Adipocyte (in vitro differentiated cells): ENCODE measurements around the gene ZFHX3.
A peak's percentile ranks its signal among the peaks of the same experiment; 100 is the strongest.

Experiments
- DNase-seq: peaks from one replicate; pipeline ENCODE4 v3.0.0-alpha.2; 2015; ENCODE audit warnings: low read depth
- H3K27me3 ChIP-seq: replicated peaks from 2 replicates; pipeline ENCODE4 v1.7.0; 2013; ENCODE audit warnings: mild to moderate bottlenecking, low read length, moderate library complexity; ENCODE audit not compliant: control insufficient read depth, insufficient read depth
- H3K36me3 ChIP-seq: 2 replicates; pipeline ENCODE4 v1.7.0; 2013; ENCODE audit warnings: low read length, mild to moderate bottlenecking, moderate library complexity; ENCODE audit not compliant: control insufficient read depth, insufficient read depth, severe bottlenecking
- H3K4me1 ChIP-seq: 2 replicates; pipeline ENCODE4 v1.7.0; 2013; ENCODE audit warnings: mild to moderate bottlenecking, low read length, moderate library complexity; ENCODE audit not compliant: control insufficient read depth, insufficient read depth
- H3K4me3 ChIP-seq: 2 replicates; pipeline ENCODE4 v1.7.0; 2013; ENCODE audit warnings: mild to moderate bottlenecking, low read length, moderate library complexity
- H3K9ac ChIP-seq: 2 replicates; pipeline ENCODE4 v1.7.0; 2013; ENCODE audit warnings: mild to moderate bottlenecking, low read length, moderate library complexity
- H3K9me3 ChIP-seq: 2 replicates; pipeline ENCODE4 v1.7.0; 2013; ENCODE audit warnings: mild to moderate bottlenecking, low read length, moderate library complexity; ENCODE audit not compliant: control insufficient read depth

ZFHX3 gene

DNA sequence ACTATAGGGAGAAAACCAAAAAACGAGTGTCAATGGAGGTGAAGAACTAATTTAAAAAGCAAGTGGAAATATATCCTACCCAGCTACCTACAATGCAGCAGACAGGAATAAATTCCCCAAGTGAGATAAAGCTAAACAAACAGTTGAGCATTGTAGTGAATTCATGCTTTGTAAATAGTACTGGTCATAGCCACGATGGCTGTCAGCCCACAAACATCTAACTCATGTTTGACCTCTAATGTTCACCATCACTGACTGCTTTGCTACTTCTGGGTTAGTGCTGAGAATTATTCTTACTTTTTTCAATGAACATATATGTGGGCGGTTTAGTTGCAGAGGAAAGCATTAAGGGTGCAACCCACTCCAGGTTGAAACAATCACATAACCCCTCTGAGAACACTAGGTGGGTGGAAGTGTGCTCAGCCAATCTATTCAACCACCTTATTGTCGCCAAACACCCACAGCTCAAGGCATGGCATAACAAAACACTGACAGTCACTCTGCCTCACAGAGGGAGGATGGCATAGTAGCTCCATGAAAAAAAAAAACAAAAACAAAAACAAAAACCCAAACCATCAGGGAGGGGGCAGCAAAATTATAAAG is 264.1 kb downstream of the ZFHX3 start:
- no peak overlapping the region for H3K4me3 ChIP-seq
- peak; percentile 34 for DNase-seq
- H3K27me3 ChIP-seq: no peaks in the 10 kb centered on the region
- H3K4me1 ChIP-seq: peaks cover 26% of the 10 kb centered on the region
- H3K9ac ChIP-seq: no peak overlapping the region
- H3K9me3 ChIP-seq: no peaks in the 10 kb centered on the region
- H3K36me3 ChIP-seq: no peaks in the 10 kb centered on the region

DNA sequence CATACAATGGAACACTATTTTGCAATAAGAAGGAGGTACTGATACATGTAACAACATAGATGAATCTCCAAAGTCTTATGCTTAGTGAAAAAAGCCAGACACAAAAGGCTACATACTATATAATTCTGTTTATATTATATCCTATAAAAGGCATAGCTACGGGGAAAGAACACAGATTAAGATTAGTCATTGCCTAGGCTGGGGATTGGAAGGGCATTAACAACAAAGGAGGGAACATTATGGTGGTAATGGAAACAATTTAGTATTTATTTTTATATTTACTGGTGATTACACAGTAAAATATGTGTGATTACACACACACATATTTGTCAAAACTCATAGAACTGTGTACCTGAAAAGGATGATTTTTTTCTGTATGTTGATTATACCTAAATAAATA is 278.1 kb downstream of the ZFHX3 start:
- Histone ChIP-seq H3K36me3 (no peaks in the 10 kb centered on the region), H3K9me3 (peaks cover 5% of the 10 kb centered on the region), H3K9ac (no peak overlapping the region), H3K4me1 (no peaks in the 10 kb centered on the region), H3K27me3 (no peaks in the 10 kb centered on the region), H3K4me3 (no peak overlapping the region)
- no peak for DNase-seq

DNA sequence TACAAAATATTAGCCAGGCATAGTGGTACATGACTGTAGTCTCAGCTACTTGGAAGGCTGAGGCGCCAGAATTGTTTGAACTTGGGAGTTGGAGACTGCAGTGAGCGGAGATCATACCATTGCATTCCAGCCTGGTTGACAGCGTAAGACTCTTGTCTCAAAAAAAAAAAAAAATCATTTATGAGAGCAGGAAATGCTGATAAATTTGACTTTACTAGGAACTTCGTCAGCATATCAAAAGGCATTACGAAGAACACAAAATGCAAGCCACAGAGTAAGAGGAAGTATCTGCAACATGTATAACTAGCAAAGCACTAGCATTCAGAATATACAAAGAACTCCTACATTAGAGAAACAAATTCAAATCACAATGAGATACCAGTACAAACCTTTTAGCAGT is 279.3 kb downstream of the ZFHX3 start:
- no peak for DNase-seq
- Histone ChIP-seq H3K27me3 (no peaks in the 10 kb centered on the region), H3K4me1 (no peaks in the 10 kb centered on the region), H3K4me3 (no peak overlapping the region), H3K36me3 (no peaks in the 10 kb centered on the region), H3K9ac (no peak overlapping the region), H3K9me3 (peaks cover 5% of the 10 kb centered on the region)

DNA sequence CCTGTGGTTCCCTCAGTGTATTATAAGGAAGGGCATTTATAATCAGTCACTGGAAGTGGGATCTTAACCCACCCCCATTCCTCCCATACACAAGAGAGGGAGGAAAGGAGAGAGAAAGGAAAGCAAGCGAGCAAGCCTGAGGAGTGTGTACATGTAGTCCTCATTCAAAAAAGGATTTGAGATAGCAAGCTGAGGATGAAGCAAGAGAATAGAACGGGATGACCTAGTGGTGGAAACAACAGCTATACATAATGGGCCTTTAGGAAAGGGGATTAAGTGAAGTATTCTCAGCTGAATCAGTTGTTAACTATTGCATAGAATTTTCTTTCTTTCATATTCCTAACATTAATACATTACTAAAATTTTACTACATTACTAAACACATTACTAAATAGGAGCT is 281.4 kb downstream of the ZFHX3 start:
- no peaks in the 10 kb centered on the region for H3K36me3 ChIP-seq
- H3K27me3 ChIP-seq: no peaks in the 10 kb centered on the region
- H3K4me3 ChIP-seq: no peak overlapping the region
- no peak overlapping the region for H3K9ac ChIP-seq
- peaks cover 5% of the 10 kb centered on the region for H3K9me3 ChIP-seq
- no peak for DNase-seq
- H3K4me1 ChIP-seq: no peaks in the 10 kb centered on the region

DNA sequence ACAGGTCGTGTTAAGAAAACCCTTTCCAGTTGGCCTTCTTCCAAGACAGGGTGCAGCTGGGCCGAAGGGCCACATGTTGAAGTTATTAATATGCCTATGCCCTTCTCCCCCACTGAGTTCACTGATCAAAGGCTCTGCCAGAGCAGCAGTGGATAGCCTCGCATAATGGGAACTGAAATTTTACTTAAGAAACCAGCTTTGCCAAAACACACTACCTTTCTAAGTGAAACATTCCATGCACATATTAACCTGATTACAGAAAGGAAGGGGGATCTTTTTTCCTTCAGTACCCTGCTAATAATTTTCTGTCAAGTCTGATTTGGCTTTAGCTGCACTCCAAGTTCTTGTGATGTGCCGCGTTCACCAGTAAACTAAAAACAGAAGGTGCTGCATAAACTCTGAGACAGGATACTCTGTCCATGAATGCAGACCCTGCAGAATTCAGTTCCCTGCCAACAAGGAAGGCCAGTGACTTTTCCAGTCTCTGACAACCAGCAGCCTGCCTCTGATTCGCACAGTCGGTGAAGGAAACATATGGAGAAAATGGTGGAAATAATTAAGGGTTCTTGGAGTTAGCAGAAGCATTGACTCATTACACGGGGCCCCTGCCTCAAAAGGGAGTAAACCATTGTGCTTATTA is 283.8 kb downstream of the ZFHX3 start:
- H3K9me3 ChIP-seq: no peaks in the 10 kb centered on the region
- no peaks in the 10 kb centered on the region for H3K27me3 ChIP-seq
- H3K9ac ChIP-seq: no peak overlapping the region
- H3K4me1 ChIP-seq: no peaks in the 10 kb centered on the region
- no peak overlapping the region for H3K4me3 ChIP-seq
- DNase-seq: no peak
- no peaks in the 10 kb centered on the region for H3K36me3 ChIP-seq

- H3K4me1 ChIP-seq: no peaks in the 10 kb centered on the region
- H3K27me3 ChIP-seq: no peaks in the 10 kb centered on the region
- H3K9ac ChIP-seq: no peak overlapping the region
- DNase-seq: no peak
- no peaks in the 10 kb centered on the region for H3K36me3 ChIP-seq
- H3K4me3 ChIP-seq: no peak overlapping the region
- H3K9me3 ChIP-seq: peaks cover 10% of the 10 kb centered on the region
Observed at GRCh38 chr16:72760581-72760980, 287.3 kb downstream of the ZFHX3 start.

DNA sequence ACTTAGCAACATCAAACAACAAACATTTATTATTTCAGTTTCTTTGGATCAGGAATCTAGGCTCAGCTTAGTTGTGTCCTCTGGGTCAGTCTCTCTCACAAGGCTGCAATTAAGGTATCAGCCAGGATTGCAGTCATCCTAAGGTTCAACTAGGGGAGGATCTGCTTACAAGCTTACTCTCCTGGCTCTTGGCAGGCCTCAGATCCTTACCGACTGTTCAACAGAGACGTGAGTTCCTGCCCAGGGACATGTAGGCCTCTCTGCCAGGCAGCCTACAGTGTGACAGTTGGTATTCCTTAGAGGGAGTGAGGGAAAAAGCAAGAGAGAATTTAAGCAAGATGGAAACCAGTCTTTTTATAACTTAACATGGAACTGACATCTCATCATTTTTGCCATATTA is 294.0 kb downstream of the ZFHX3 start:
- H3K9ac ChIP-seq: no peak overlapping the region

GRCh38 chr16:72752004-72752695 is 295.8 kb downstream of the ZFHX3 start:
- no peaks in the 10 kb centered on the region for H3K4me1 ChIP-seq
- peaks cover 2% of the 10 kb centered on the region for H3K9me3 ChIP-seq
- no peaks in the 10 kb centered on the region for H3K27me3 ChIP-seq
- H3K4me3 ChIP-seq: no peak overlapping the region
- H3K9ac ChIP-seq: no peak overlapping the region
- no peaks in the 10 kb centered on the region for H3K36me3 ChIP-seq
- DNase-seq: no peak

More for the DNA sequence above, 294.0 kb downstream of the ZFHX3 start:
- H3K36me3 ChIP-seq: no peaks in the 10 kb centered on the region
- no peaks in the 10 kb centered on the region for H3K27me3 ChIP-seq
- DNase-seq: no peak
- no peak overlapping the region for H3K4me3 ChIP-seq
- H3K4me1 ChIP-seq: no peaks in the 10 kb centered on the region
- H3K9me3 ChIP-seq: peaks cover 9% of the 10 kb centered on the region

DNA sequence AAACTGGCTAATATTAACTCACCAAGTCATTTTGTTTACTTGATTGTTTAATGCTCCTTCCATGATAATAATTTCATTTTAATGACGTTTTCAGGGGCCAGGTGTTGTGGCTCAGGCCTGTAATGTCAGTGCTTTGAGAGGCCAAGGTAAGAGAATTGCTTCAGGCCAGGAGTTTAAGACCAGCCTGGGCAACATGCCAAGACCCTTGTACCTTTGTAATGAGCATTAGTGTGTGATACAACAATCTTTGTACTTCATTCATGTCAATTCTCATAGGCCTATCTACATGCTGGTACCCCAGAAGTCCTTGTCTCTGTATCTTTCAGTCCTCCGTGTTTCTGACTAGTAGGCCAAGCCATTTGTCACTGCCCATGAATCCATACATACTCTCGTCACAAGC is 296.9 kb downstream of the ZFHX3 start:
- no peaks in the 10 kb centered on the region for H3K9me3 ChIP-seq
- H3K9ac ChIP-seq: no peak overlapping the region
- H3K27me3 ChIP-seq: no peaks in the 10 kb centered on the region
- no peak for DNase-seq
- H3K4me3 ChIP-seq: no peak overlapping the region
- no peaks in the 10 kb centered on the region for H3K4me1 ChIP-seq
- H3K36me3 ChIP-seq: no peaks in the 10 kb centered on the region

GRCh38 chr16:72749091-72749490 is 298.8 kb downstream of the ZFHX3 start:
- Histone ChIP-seq H3K4me1 (no peaks in the 10 kb centered on the region), H3K4me3 (no peak overlapping the region), H3K36me3 (no peaks in the 10 kb centered on the region), H3K27me3 (no peaks in the 10 kb centered on the region), H3K9me3 (no peaks in the 10 kb centered on the region), H3K9ac (no peak overlapping the region)
- no peak for DNase-seq

DNA sequence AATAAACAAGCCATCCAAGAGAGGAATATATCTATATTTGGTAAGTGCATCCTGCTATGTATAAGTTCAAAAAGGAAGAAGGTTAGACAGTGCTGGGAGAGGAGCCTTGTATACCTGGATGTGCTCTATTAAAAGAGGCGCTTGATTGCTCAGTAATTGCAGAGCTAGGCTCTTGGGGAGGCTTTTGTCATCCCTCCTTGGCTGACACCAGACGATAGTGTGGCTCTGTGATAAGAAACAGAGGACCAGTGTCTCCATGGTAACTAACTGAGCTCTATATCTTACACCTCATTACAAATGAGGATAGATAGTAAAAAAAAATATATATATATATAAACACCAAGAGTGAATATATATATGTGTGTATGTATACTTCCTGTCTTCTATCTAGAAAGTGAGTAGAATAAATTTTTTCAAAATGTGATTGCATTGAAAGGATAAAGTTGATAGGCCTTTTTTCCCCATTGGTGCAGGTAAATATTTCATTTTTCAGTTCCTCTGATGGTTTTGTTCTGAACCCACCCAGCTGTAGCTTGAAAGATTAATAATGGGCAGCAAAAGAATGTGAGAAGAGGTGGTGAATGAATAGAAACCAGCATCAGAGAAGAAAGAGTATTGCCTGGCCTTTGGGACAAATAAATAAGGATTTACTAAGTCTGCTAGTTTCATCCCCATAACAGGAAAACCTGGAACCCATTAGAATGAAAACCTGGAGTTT is 303.7 kb downstream of the ZFHX3 start:
- Histone ChIP-seq H3K4me3 (no peak overlapping the region), H3K9me3 (no peaks in the 10 kb centered on the region), H3K9ac (no peak overlapping the region), H3K4me1 (no peaks in the 10 kb centered on the region), H3K27me3 (no peaks in the 10 kb centered on the region), H3K36me3 (no peaks in the 10 kb centered on the region)
- DNase-seq: no peak
